Activated naive CD4-positive, alpha-beta T cell treated with anti-CD3 and anti-CD28 coated beads, Interleukin-2, amount 50 U/mL, for 72 hours (primary cell): ENCODE measurements around the gene TRIM31. TPM values are rescaled to one million over a fixed set of nuclear protein-coding genes. Genes with fewer than 3 reads are reported as not detected.
"Not testable (repeated sequence)": the region's sequence is repeated elsewhere in the genome, so short reads cannot be mapped to it uniquely, and the experiment has no call there.

ENCODE experiments used
- ATAC-seq, 2 donors: fragments of 150-1000 bp; cut with Tn5 transposase; 2 replicates each; pipeline ENCODE4 v1.10.0; 2021; ENCODE audit warnings: mild to moderate bottlenecking in 2 of 2, moderate library complexity in 2 of 2
- DNase-seq, 2 donors: peaks; one replicate each; pipeline ENCODE4 v3.0.0; 2021 to 2022; ENCODE audit warnings: low spot score in 2 of 2
- H3K27ac Mint-ChIP-seq, 2 donors: one replicate each; pipeline ENCODE4 v1.8.0; 2022; ENCODE audit warnings: mild to moderate bottlenecking in 2 of 2, mixed read lengths in 2 of 2
- H3K36me3 Mint-ChIP-seq, 2 donors: one replicate each; pipeline ENCODE4 v1.8.0; 2022; ENCODE audit warnings: mixed read lengths in 2 of 2
- H3K9me3 Mint-ChIP-seq, 2 donors: one replicate each; pipeline ENCODE4 v1.8.0; 2022; ENCODE audit warnings: mixed read lengths in 2 of 2
- total RNA-seq, 2 donors: library from RNA; stranded (reverse); gene quantifications; one replicate each; pipeline ENCODE4 v1.2.3, GENCODE V29; 2022

Gene TRIM31
- total RNA-seq, 2 donors from 2014 or later, result not detected

- peak; percentile 79 to 87 for ATAC-seq
- no peak overlapping the region for H3K27ac Mint-ChIP-seq
- no peaks in the 10 kb centered on the region for H3K9me3 Mint-ChIP-seq
- no peaks in the 10 kb centered on the region for H3K36me3 Mint-ChIP-seq
- no peak for DNase-seq
Observed at GRCh38 chr6:30129265-30130178, 16.6 kb upstream of the TRIM31 start.

- H3K9me3 Mint-ChIP-seq, result no peaks in the 10 kb centered on the region
- no peak overlapping the region for H3K27ac Mint-ChIP-seq
- no peak for ATAC-seq
Observed at GRCh38 chr6:30127238-30128093, 14.6 kb upstream of the TRIM31 start.

GRCh38 chr6:30122515-30122914, 9.6 kb upstream of the TRIM31 start:
- ATAC-seq, result no peak
- no peak for DNase-seq
- H3K9me3 Mint-ChIP-seq, result no peaks in the 10 kb centered on the region
- no peaks in the 10 kb centered on the region for H3K36me3 Mint-ChIP-seq
- no peak overlapping the region for H3K27ac Mint-ChIP-seq

More at GRCh38 chr6:30127238-30128093, 14.6 kb upstream of the TRIM31 start:
- DNase-seq, result no peak
- H3K36me3 Mint-ChIP-seq, result no peaks in the 10 kb centered on the region

GRCh38 chr6:30121446-30122366, 8.8 kb upstream of the TRIM31 start:
- no peaks in the 10 kb centered on the region for H3K9me3 Mint-ChIP-seq
- ATAC-seq (no peak), DNase-seq (no peak)
- H3K27ac Mint-ChIP-seq, result no peak overlapping the region
- no peaks in the 10 kb centered on the region for H3K36me3 Mint-ChIP-seq

GRCh38 chr6:30118691-30119090, 5.8 kb upstream of the TRIM31 start:
- not testable (repeated sequence) for H3K36me3 Mint-ChIP-seq, ATAC-seq, H3K9me3 Mint-ChIP-seq, DNase-seq, H3K27ac Mint-ChIP-seq

- DNase-seq (no peak), ATAC-seq (no peak)
- no peaks in the 10 kb centered on the region for H3K36me3 Mint-ChIP-seq
- H3K9me3 Mint-ChIP-seq, result no peaks in the 10 kb centered on the region
- H3K27ac Mint-ChIP-seq, result no peak overlapping the region
Observed at GRCh38 chr6:30116724-30117123, 3.8 kb upstream of the TRIM31 start.

GRCh38 chr6:30113841-30114240, 951 bp upstream of the TRIM31 start:
- DNase-seq (no peak), ATAC-seq (no peak)
- Mint-ChIP-seq H3K27ac (no peak overlapping the region), H3K36me3 (no peaks in the 10 kb centered on the region), H3K9me3 (no peaks in the 10 kb centered on the region)

GRCh38 chr6:30112402-30112994, 392 bp downstream of the TRIM31 start:
- Mint-ChIP-seq H3K9me3 (no peaks in the 10 kb centered on the region), H3K27ac (no peak overlapping the region), H3K36me3 (no peaks in the 10 kb centered on the region)
- DNase-seq, result no peak
- ATAC-seq, result no peak

GRCh38 chr6:30111266-30111856, 1.5 kb downstream of the TRIM31 start:
- Mint-ChIP-seq H3K9me3 (no peaks in the 10 kb centered on the region), H3K36me3 (no peaks in the 10 kb centered on the region), H3K27ac (no peak overlapping the region)
- no peak for ATAC-seq
- DNase-seq, result no peak

- DNase-seq (no peak), ATAC-seq (no peak)
- Mint-ChIP-seq H3K27ac (no peak overlapping the region), H3K9me3 (no peaks in the 10 kb centered on the region), H3K36me3 (no peaks in the 10 kb centered on the region)
Observed at GRCh38 chr6:30104661-30105060, 8.2 kb downstream of the TRIM31 start.

- peak overlapping the region in 1 of 2 donors; percentile 74 for H3K27ac Mint-ChIP-seq
- DNase-seq (no peak), ATAC-seq (no peak)
- H3K9me3 Mint-ChIP-seq, result no peaks in the 10 kb centered on the region
- no peaks in the 10 kb centered on the region for H3K36me3 Mint-ChIP-seq
Observed at GRCh38 chr6:30103872-30104179, 9.1 kb downstream of the TRIM31 start.

GRCh38 chr6:30102970-30103871, 9.7 kb downstream of the TRIM31 start:
- ATAC-seq, result peak; percentile 79 to 83
- peak; percentile 81 to 84 for DNase-seq
- H3K27ac Mint-ChIP-seq, result peak overlapping the region in 1 of 2 donors; percentile 74
- no peaks in the 10 kb centered on the region for H3K9me3 Mint-ChIP-seq
- no peaks in the 10 kb centered on the region for H3K36me3 Mint-ChIP-seq

GRCh38 chr6:30102414-30102969, 10.4 kb downstream of the TRIM31 start:
- peak overlapping the region in 1 of 2 donors; percentile 74 for H3K27ac Mint-ChIP-seq
- DNase-seq, result no peak
- no peaks in the 10 kb centered on the region for H3K36me3 Mint-ChIP-seq

GRCh38 chr6:30101444-30102413, 11.2 kb downstream of the TRIM31 start:
- peak; percentile 73 to 80 for ATAC-seq
- DNase-seq, result peak; percentile 67 to 83
- H3K27ac Mint-ChIP-seq, result peak overlapping the region in 1 of 2 donors; percentile 51
- H3K9me3 Mint-ChIP-seq, result no peaks in the 10 kb centered on the region
- no peaks in the 10 kb centered on the region for H3K36me3 Mint-ChIP-seq

More at GRCh38 chr6:30102414-30102969, 10.4 kb downstream of the TRIM31 start:
- peak; percentile 2 to 21 for ATAC-seq
- H3K9me3 Mint-ChIP-seq, result no peaks in the 10 kb centered on the region
